OCI-LY1 (cell line): ENCODE data around the gene RNASE8.

Source experiments
- H2AFZ ChIP-seq: fragments of 200-600 bp; sonication (generic), shearing (Covaris generic); 2 replicates; pipeline ENCODE4 v1.6.0; 2014; ENCODE audit warnings: antibody characterized with exemption, mild to moderate bottlenecking, low read length
- H3F3A ChIP-seq: fragments of 200-600 bp; sonication (generic), shearing (Covaris generic); 2 replicates; pipeline ENCODE4 v1.6.0; 2014; ENCODE audit warnings: mild to moderate bottlenecking, antibody characterized with exemption, low read length, moderate library complexity; ENCODE audit not compliant: insufficient read depth
- H3K27ac ChIP-seq: fragments of 200-600 bp; sonication (generic); 2 replicates; pipeline ENCODE4 v1.5.1; 2014; ENCODE audit warnings: low read length, mixed run types, mild to moderate bottlenecking, low read depth; ENCODE audit not compliant: poor library complexity, severe bottlenecking
- H3K27me3 ChIP-seq: fragments of 200-600 bp; sonication (generic); 2 replicates; pipeline ENCODE4 v1.6.0; 2014; ENCODE audit warnings: antibody characterized with exemption, mild to moderate bottlenecking, low read length, moderate library complexity; ENCODE audit not compliant: insufficient read depth
- H3K36me3 ChIP-seq: fragments of 200-600 bp; sonication (generic); 2 replicates; pipeline ENCODE4 v1.6.1; 2014; ENCODE audit warnings: mild to moderate bottlenecking, antibody characterized with exemption, low read length, moderate library complexity, mixed read lengths; ENCODE audit not compliant: insufficient read depth
- H3K4me1 ChIP-seq: fragments of 200-600 bp; sonication (generic); 2 replicates; pipeline ENCODE4 v1.5.1; 2014; ENCODE audit warnings: mild to moderate bottlenecking, low read length, moderate library complexity; ENCODE audit not compliant: insufficient read depth, severe bottlenecking
- H3K4me2 ChIP-seq: fragments of 200-600 bp; sonication (generic), shearing (Covaris generic); 2 replicates; pipeline ENCODE4 v1.6.1; 2014; ENCODE audit warnings: low read length
- H3K4me3 ChIP-seq: fragments of 200-600 bp; sonication (generic); 2 replicates; pipeline ENCODE4 v1.5.1; 2014; ENCODE audit warnings: low read length, low read depth, mild to moderate bottlenecking, mixed read lengths; ENCODE audit not compliant: poor library complexity, severe bottlenecking
- H3K79me2 ChIP-seq: fragments of 200-600 bp; shearing (Covaris generic); 2 replicates; pipeline ENCODE4 v1.6.1; 2016; ENCODE audit warnings: mixed run types, low read length, mixed read lengths; ENCODE audit not compliant: insufficient read depth
- H3K9ac ChIP-seq: fragments of 200-600 bp; sonication (generic), shearing (Covaris generic); 2 replicates; pipeline ENCODE4 v1.6.1; 2014; ENCODE audit warnings: mild to moderate bottlenecking, low read length, mixed read lengths
- H3K9me2 ChIP-seq: fragments of 200-600 bp; sonication (generic), shearing (Covaris generic); 2 replicates; pipeline ENCODE4 v1.6.1; 2014; ENCODE audit warnings: low read depth, mild to moderate bottlenecking, low read length, mixed read lengths
- H3K9me3 ChIP-seq: fragments of 200-600 bp; shearing (Covaris generic); 2 replicates; pipeline ENCODE4 v1.6.1; 2014; ENCODE audit warnings: low read length, mixed read lengths
- H4K20me1 ChIP-seq: fragments of 200-600 bp; sonication (generic), shearing (Covaris generic); 2 replicates; pipeline ENCODE4 v1.6.0; 2016; ENCODE audit warnings: mild to moderate bottlenecking, low read length; ENCODE audit not compliant: insufficient read depth
- EZH2 ChIP-seq: fragments of 200-600 bp; sonication (generic), shearing (Covaris generic); IDR thresholded peaks from 2 replicates; pipeline ENCODE4 v1.8.0; 2017; ENCODE audit warnings: borderline replicate concordance, mixed run types, mild to moderate bottlenecking, antibody characterized with exemption, low read length, moderate library complexity, mixed read lengths
- TF ChIP-seq, protein P1 (sequence below): fragments of 200-600 bp; sonication (generic), shearing (Covaris generic); IDR thresholded peaks from 2 replicates; pipeline ENCODE4 v1.5.1; 2017; ENCODE audit warnings: mild to moderate bottlenecking, antibody characterized with exemption, low read length, moderate library complexity, mixed read lengths

The RNASE8 gene

GRCh38 chr14:21070610-21071224, 13.1 kb downstream of the RNASE8 start:
- Histone ChIP-seq H3K36me3 (no peaks in the 10 kb centered on the region), H2AFZ (no peak overlapping the region)
- TF ChIP-seq, protein P1, sequence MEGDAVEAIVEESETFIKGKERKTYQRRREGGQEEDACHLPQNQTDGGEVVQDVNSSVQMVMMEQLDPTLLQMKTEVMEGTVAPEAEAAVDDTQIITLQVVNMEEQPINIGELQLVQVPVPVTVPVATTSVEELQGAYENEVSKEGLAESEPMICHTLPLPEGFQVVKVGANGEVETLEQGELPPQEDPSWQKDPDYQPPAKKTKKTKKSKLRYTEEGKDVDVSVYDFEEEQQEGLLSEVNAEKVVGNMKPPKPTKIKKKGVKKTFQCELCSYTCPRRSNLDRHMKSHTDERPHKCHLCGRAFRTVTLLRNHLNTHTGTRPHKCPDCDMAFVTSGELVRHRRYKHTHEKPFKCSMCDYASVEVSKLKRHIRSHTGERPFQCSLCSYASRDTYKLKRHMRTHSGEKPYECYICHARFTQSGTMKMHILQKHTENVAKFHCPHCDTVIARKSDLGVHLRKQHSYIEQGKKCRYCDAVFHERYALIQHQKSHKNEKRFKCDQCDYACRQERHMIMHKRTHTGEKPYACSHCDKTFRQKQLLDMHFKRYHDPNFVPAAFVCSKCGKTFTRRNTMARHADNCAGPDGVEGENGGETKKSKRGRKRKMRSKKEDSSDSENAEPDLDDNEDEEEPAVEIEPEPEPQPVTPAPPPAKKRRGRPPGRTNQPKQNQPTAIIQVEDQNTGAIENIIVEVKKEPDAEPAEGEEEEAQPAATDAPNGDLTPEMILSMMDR, result no peak
- no peak for TF ChIP-seq EZH2

DNA sequence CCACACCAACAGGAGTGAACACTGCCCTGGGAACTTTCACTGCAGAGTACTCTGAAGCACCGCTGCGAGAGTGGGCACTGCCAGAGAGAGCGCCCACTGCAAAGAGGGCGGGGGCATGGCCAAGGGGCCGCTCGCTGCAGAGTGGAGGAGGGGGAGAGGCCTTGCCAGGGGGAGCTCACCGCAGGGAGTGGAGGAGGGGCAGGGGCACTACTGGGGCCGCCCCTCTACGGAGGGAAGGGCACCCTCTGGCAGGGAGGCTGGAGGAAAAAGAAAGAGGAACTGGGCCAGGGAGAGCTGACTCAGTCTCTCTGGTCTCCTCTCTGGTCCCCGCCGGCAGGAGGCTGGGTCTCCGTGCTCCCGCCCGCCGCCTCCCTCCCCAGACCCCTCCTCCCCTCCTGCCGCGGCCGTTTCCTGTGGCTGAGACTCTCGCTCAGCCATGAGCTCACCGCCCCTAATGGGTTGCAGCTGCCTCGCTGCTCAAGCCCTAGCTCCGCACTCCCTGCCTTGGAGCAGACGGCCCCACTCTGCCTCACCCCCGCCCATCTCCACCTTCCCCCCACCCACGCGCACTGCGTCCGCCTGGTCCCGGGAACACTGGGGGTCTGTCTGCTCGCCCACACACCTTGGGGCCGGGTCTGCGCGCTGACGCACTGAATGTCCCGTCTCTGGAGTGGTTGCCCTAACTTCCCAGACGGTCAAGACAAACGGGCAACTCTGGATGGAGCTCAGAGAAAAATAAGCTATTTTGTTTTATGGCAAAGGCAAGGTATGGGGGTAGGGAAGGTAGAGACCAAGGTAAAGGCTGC, 13.8 kb downstream of the RNASE8 start:
- peak overlapping the region; percentile 55 for H3K4me3 ChIP-seq
- no peaks in the 10 kb centered on the region for H3F3A ChIP-seq
- H3K4me2 ChIP-seq, result peak overlapping the region; percentile 78
- TF ChIP-seq EZH2, result no peak
- TF ChIP-seq, protein P1, result no peak
- H3K27me3 ChIP-seq, result peaks cover 10% of the 10 kb centered on the region
- no peak overlapping the region; the same call in 1 of the 2 replicates for H3K9ac ChIP-seq
- H3K36me3 ChIP-seq, result no peaks in the 10 kb centered on the region
- no peaks in the 10 kb centered on the region for H3K79me2 ChIP-seq
- no peaks in the 10 kb centered on the region for H3K9me3 ChIP-seq
- peaks cover 22% of the 10 kb centered on the region for H3K4me1 ChIP-seq
- no peak overlapping the region for H3K27ac ChIP-seq
- H3K9me2 ChIP-seq, result no peaks in the 10 kb centered on the region
- no peaks in the 10 kb centered on the region for H4K20me1 ChIP-seq
- H2AFZ ChIP-seq, result no peak overlapping the region

More at GRCh38 chr14:21070610-21071224, 13.1 kb downstream of the RNASE8 start:
- peak overlapping the region; percentile 14; the same call in 1 of the 2 replicates for H3K9ac ChIP-seq
- peak overlapping the region; percentile 55 for H3K4me3 ChIP-seq
- no peaks in the 10 kb centered on the region for H3K9me3 ChIP-seq
- no peaks in the 10 kb centered on the region for H4K20me1 ChIP-seq
- no peak overlapping the region for H3K27ac ChIP-seq
- H3K79me2 ChIP-seq, result no peaks in the 10 kb centered on the region
- no peaks in the 10 kb centered on the region for H3F3A ChIP-seq
- peaks cover 10% of the 10 kb centered on the region for H3K27me3 ChIP-seq
- peak overlapping the region; percentile 78 for H3K4me2 ChIP-seq
- H3K9me2 ChIP-seq, result no peaks in the 10 kb centered on the region
- peaks cover 22% of the 10 kb centered on the region for H3K4me1 ChIP-seq

DNA sequence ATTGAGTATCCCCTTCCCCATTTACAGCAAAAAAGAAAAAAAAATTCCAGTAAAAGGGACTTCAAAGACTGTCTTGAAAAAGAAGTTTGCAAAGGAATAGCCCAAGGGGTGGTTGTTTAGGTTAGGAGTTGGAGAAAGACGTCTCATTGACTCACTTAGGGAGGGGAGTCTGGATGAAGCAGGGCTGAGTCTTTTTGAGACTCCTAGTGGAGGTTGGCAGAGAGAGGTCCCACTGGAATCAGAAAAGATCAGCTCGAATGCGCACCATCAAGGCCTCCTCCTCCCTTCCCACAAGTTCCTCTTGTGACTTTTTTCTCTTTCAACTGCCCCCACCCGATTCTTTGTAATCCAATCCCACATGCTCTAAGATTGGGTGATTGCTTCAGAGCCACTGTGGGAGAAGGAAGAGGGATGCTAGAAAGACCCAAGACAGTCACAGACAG, 14.4 kb downstream of the RNASE8 start:
- Histone ChIP-seq H4K20me1 (no peaks in the 10 kb centered on the region), H3K27me3 (peaks cover 10% of the 10 kb centered on the region), H3F3A (no peaks in the 10 kb centered on the region), H3K9me3 (no peaks in the 10 kb centered on the region), H3K9me2 (no peaks in the 10 kb centered on the region), H3K4me3 (peak overlapping the region; percentile 55), H3K27ac (no peak overlapping the region), H3K4me1 (peaks cover 22% of the 10 kb centered on the region), H3K36me3 (no peaks in the 10 kb centered on the region), H3K4me2 (peak overlapping the region; percentile 78), H2AFZ (no peak overlapping the region), H3K9ac (no peak overlapping the region), H3K79me2 (no peaks in the 10 kb centered on the region)
- TF ChIP-seq, protein P1, result no peak
- TF ChIP-seq EZH2, result no peak
